ENCODE results near the gene IL18BP. TPM values are rescaled to one million over a fixed set of nuclear protein-coding genes. Genes with fewer than 3 reads are reported as not detected.

The IL18BP gene
- total RNA-seq, 1 donor from 2014 or later = 2.1 TPM

GRCh38 chr11:72048766-72049460 lies 50.2 kb downstream of the IL18BP start:
- FAIRE-seq (no peak), DNase-seq (ENCODE audit: low read depth) (no peak)
- Histone ChIP-seq H3K4me3 (ENCODE audit: low read depth, low read length) (no peak overlapping the region), H3K27me3 (ENCODE audit: control insufficient read depth, insufficient read depth, low read length) (no peaks in the 10 kb centered on the region), H3K36me3 (ENCODE audit: control insufficient read depth, insufficient read depth, low read length) (peaks cover 3% of the 10 kb centered on the region)
- no peak for TF ChIP-seq CTCF (IDR thresholded peaks at IDR 0.05; ENCODE audit: insufficient read depth, low read length, severe bottlenecking)

Other genes starting within 250 kb of the IL18BP start
- gene DEFB108B, start 165.7 kb upstream of the IL18BP start, total RNA-seq = not detected in 2 replicates
- gene DEFB131B, start 120.5 kb upstream of the IL18BP start, total RNA-seq = not detected in 2 replicates
- gene XNDC1N, start 70.3 kb upstream of the IL18BP start, total RNA-seq = 5.9 and 6.1 TPM in 2 replicates
- 28.5 and 32.6 TPM in 2 replicates for gene RNF121, start 69.9 kb upstream of the IL18BP start, total RNA-seq
- 52.7 and 79.1 TPM in 2 replicates for gene NUMA1, start 81.6 kb downstream of the IL18BP start, total RNA-seq
- 2.6 and 3.2 TPM in 2 replicates for gene LRRC51, start 81.9 kb downstream of the IL18BP start, total RNA-seq
- gene LAMTOR1, start 104.4 kb downstream of the IL18BP start, total RNA-seq = 79.2 and 128 TPM in 2 replicates
- gene TOMT, start 107.0 kb downstream of the IL18BP start, total RNA-seq = not detected in 2 replicates
- 19.0 and 32.5 TPM in 2 replicates for gene ANAPC15, start 113.8 kb downstream of the IL18BP start, total RNA-seq
- 11.3 and 26.4 TPM in 2 replicates for gene FOLR3, start 136.8 kb downstream of the IL18BP start, total RNA-seq
- gene FOLR1, start 193.2 kb downstream of the IL18BP start, total RNA-seq = 0.53 and 1.3 TPM in 2 replicates
- gene FOLR2, start 217.9 kb downstream of the IL18BP start, total RNA-seq = not detected in 2 replicates
- gene INPPL1, start 225.9 kb downstream of the IL18BP start, total RNA-seq = 12.6 and 24.6 TPM in 2 replicates
- gene PHOX2A, start 245.3 kb downstream of the IL18BP start, total RNA-seq = not detected in 2 replicates

All from bronchial epithelial cell (primary cell).